GM19239 (cell line): ENCODE measurements around the gene ZNF17.
A peak's percentile ranks its signal among the peaks of the same experiment; 100 is the strongest.

Experiments used
- DNase-seq: peaks from one replicate; pipeline ENCODE4 v3.0.0; 2011; ENCODE audit warnings: low spot score; ENCODE audit not compliant: insufficient read length
- FAIRE-seq: peaks from 2 replicates; lab custom pipeline; 2011; peaks lifted over from hg19 to GRCh38; lab: Jason Lieb, UNC

The ZNF17 gene

GRCh38 chr19:57419439-57419838, 8.5 kb downstream of the ZNF17 start:
- FAIRE-seq (no peak), DNase-seq (no peak)

- FAIRE-seq (no peak), DNase-seq (no peak)
These were observed 10.1 kb downstream of the ZNF17 start for GRCh38 chr19:57421037-57421436.

GRCh38 chr19:57434386-57435061, 23.6 kb downstream of the ZNF17 start:
- FAIRE-seq (no peak), DNase-seq (no peak)

GRCh38 chr19:57435062-57435978, 24.4 kb downstream of the ZNF17 start, which contains the start of gene ZNF749:
Gene ZNF749 (plus strand): TSS chr19:57435325. CDS start chr19:57435579, 254 bp downstream.
- FAIRE-seq (peak; percentile 100), DNase-seq (peak; percentile 90)

- no peak for DNase-seq
- FAIRE-seq: no peak
These were observed 25.5 kb downstream of the ZNF17 start for GRCh38 chr19:57436417-57436816.

- DNase-seq (no peak), FAIRE-seq (no peak)
These were observed 27.0 kb downstream of the ZNF17 start for GRCh38 chr19:57437931-57438330.

- no peak for FAIRE-seq
- no peak for DNase-seq
These were observed 28.0 kb downstream of the ZNF17 start for GRCh38 chr19:57438925-57439324.

- DNase-seq (no peak), FAIRE-seq (no peak)
These were observed 31.2 kb downstream of the ZNF17 start for GRCh38 chr19:57441979-57442752.

- no peak for FAIRE-seq
These were observed 32.2 kb downstream of the ZNF17 start for GRCh38 chr19:57443121-57443696.

GRCh38 chr19:57452307-57452706, 41.3 kb downstream of the ZNF17 start:
- no peak for DNase-seq
- no peak for FAIRE-seq

More at GRCh38 chr19:57443121-57443696, 32.2 kb downstream of the ZNF17 start:
- DNase-seq: no peak

GRCh38 chr19:57465680-57466381, 54.9 kb downstream of the ZNF17 start:
- FAIRE-seq (peak; percentile 21), DNase-seq (no peak)

GRCh38 chr19:57466489-57466888, 55.5 kb downstream of the ZNF17 start:
- FAIRE-seq (no peak), DNase-seq (no peak)
